Astrocyte (in vitro differentiated cells and primary cell): Measurements from ENCODE around the gene OSBP2. TPM values are rescaled to one million over a fixed set of nuclear protein-coding genes. Genes with fewer than 3 reads are reported as not detected.

Experiments
- DNase-seq: peaks from one replicate; pipeline ENCODE4 v3.0.0-alpha.2; 2010; ENCODE audit warnings: low read depth
- FAIRE-seq: peaks from 2 replicates; lab custom pipeline; 2011; peaks lifted over from hg19 to GRCh38; lab: Jason Lieb, UNC
- H2AFZ ChIP-seq: 2 replicates; pipeline ENCODE4 v1.6.0; 2012; ENCODE audit warnings: low read depth, low read length, inconsistent platforms
- H3K27ac ChIP-seq: 2 replicates; pipeline ENCODE4 v1.5.1; 2011; ENCODE audit warnings: low read depth, low read length, inconsistent platforms
- H3K27me3 ChIP-seq: 2 replicates; pipeline ENCODE4 v1.6.0; 2011; ENCODE audit warnings: low read length, inconsistent platforms; ENCODE audit not compliant: insufficient read depth
- H3K36me3 ChIP-seq: 2 replicates; pipeline ENCODE4 v1.5.1; 2011; ENCODE audit warnings: low read length, inconsistent platforms; ENCODE audit not compliant: insufficient read depth
- H3K4me1 ChIP-seq: 2 replicates; pipeline ENCODE4 v1.5.1; 2011; ENCODE audit warnings: low read length, inconsistent platforms; ENCODE audit not compliant: insufficient read depth
- H3K4me2 ChIP-seq: 2 replicates; pipeline ENCODE4 v1.6.0; 2012; ENCODE audit warnings: low read length, inconsistent platforms
- H3K4me3 ChIP-seq: 2 replicates; pipeline ENCODE4 v1.5.1; 2011; ENCODE audit warnings: low read depth, mild to moderate bottlenecking, low read length, inconsistent platforms; ENCODE audit not compliant: insufficient read depth
- H3K79me2 ChIP-seq: 2 replicates; pipeline ENCODE4 v1.6.0; 2012; ENCODE audit warnings: mild to moderate bottlenecking, low read length, inconsistent platforms; ENCODE audit not compliant: insufficient read depth
- H3K9ac ChIP-seq: 2 replicates; pipeline ENCODE4 v1.6.0; 2012; ENCODE audit warnings: mild to moderate bottlenecking, low read length, inconsistent platforms
- H3K9me3 ChIP-seq: 2 replicates; pipeline ENCODE4 v1.5.1; 2012; ENCODE audit warnings: low read depth, mild to moderate bottlenecking, low read length, inconsistent platforms; ENCODE audit not compliant: insufficient read depth
- H4K20me1 ChIP-seq: 2 replicates; pipeline ENCODE4 v1.6.0; 2012; ENCODE audit warnings: low read length, inconsistent platforms; ENCODE audit not compliant: insufficient read depth
- H3K27ac Mint-ChIP-seq: one replicate; pipeline ENCODE4 v1.8.0; 2021; ENCODE audit warnings: mild to moderate bottlenecking, mixed read lengths; ENCODE audit not compliant: unreplicated experiment
- H3K27me3 Mint-ChIP-seq: one replicate; pipeline ENCODE4 v1.8.0; 2021; ENCODE audit warnings: low read depth, mixed read lengths; ENCODE audit not compliant: unreplicated experiment
- H3K36me3 Mint-ChIP-seq: one replicate; pipeline ENCODE4 v1.8.0; 2021; ENCODE audit warnings: low read depth, mixed read lengths; ENCODE audit not compliant: unreplicated experiment
- H3K4me1 Mint-ChIP-seq: one replicate; pipeline ENCODE4 v1.8.0; 2021; ENCODE audit warnings: low read depth, mixed read lengths; ENCODE audit not compliant: unreplicated experiment
- H3K4me3 Mint-ChIP-seq: one replicate; pipeline ENCODE4 v1.8.0; 2021; ENCODE audit warnings: mild to moderate bottlenecking, moderate library complexity, mixed read lengths; ENCODE audit not compliant: unreplicated experiment
- H3K9me3 Mint-ChIP-seq: one replicate; pipeline ENCODE4 v1.8.0; 2021; ENCODE audit warnings: mild to moderate bottlenecking, mixed read lengths; ENCODE audit not compliant: unreplicated experiment
- CTCF ChIP-seq: IDR thresholded peaks from 2 replicates; pipeline ENCODE4 v1.5.1; 2011; ENCODE audit warnings: low read depth, mild to moderate bottlenecking, inconsistent platforms, low read length, moderate library complexity; ENCODE audit not compliant: insufficient read depth
- EZH2 ChIP-seq: IDR thresholded peaks from 2 replicates; pipeline ENCODE4 v1.6.1; 2012; ENCODE audit warnings: mild to moderate bottlenecking, low read length, inconsistent platforms; ENCODE audit not compliant: insufficient read depth
- total RNA-seq: library from RNA; stranded (reverse); gene quantifications from 2 replicates; pipeline ENCODE4 v1.2.1, GENCODE V29; 2021

Gene OSBP2
- total RNA-seq, 1 donor from 2014 or later, result 0.48 TPM

- H3K4me3 ChIP-seq, result no peak overlapping the region
- H2AFZ ChIP-seq, result no peak overlapping the region
- H3K27me3 Mint-ChIP-seq, result peaks cover 60% of the 10 kb centered on the region
- DNase-seq (no peak), FAIRE-seq (no peak)
- no peaks in the 10 kb centered on the region for H4K20me1 ChIP-seq
- no peaks in the 10 kb centered on the region for H3K9me3 ChIP-seq
- no peak overlapping the region for H3K4me3 Mint-ChIP-seq
- H3K36me3 Mint-ChIP-seq, result peaks cover 2% of the 10 kb centered on the region
- H3K36me3 ChIP-seq, result no peaks in the 10 kb centered on the region
- H3K79me2 ChIP-seq, result no peaks in the 10 kb centered on the region
- peaks cover 24% of the 10 kb centered on the region for H3K4me1 ChIP-seq
- H3K27ac ChIP-seq, result no peak overlapping the region
- no peak overlapping the region for H3K4me2 ChIP-seq
- no peak overlapping the region for H3K9ac ChIP-seq
- H3K4me1 Mint-ChIP-seq, result peaks cover under 1% of the 10 kb centered on the region
- TF ChIP-seq CTCF (no peak), EZH2 (no peak)
- no peak overlapping the region for H3K27ac Mint-ChIP-seq
- peaks cover 10% of the 10 kb centered on the region for H3K9me3 Mint-ChIP-seq
- peaks cover 13% of the 10 kb centered on the region for H3K27me3 ChIP-seq
These were observed 131.2 kb downstream of the OSBP2 start for GRCh38 chr22:30825711-30826505.

- DNase-seq, result no peak
These were observed 132.1 kb downstream of the OSBP2 start for GRCh38 chr22:30826670-30827355.

More at GRCh38 chr22:30826670-30827355, 132.1 kb downstream of the OSBP2 start:
- Histone ChIP-seq H3K27ac (no peak overlapping the region), H4K20me1 (no peaks in the 10 kb centered on the region), H3K4me2 (no peak overlapping the region), H3K36me3 (no peaks in the 10 kb centered on the region), H3K27me3 (peaks cover 13% of the 10 kb centered on the region), H3K4me1 (peaks cover 28% of the 10 kb centered on the region), H3K9me3 (no peaks in the 10 kb centered on the region), H3K79me2 (no peaks in the 10 kb centered on the region), H3K4me3 (no peak overlapping the region), H3K9ac (no peak overlapping the region), H2AFZ (no peak overlapping the region)
- H3K27ac Mint-ChIP-seq, result no peak overlapping the region
- H3K27me3 Mint-ChIP-seq, result peaks cover 51% of the 10 kb centered on the region
- TF ChIP-seq CTCF, result no peak
- no peak for TF ChIP-seq EZH2
- H3K4me1 Mint-ChIP-seq, result peaks cover 2% of the 10 kb centered on the region
- peaks cover 8% of the 10 kb centered on the region for H3K9me3 Mint-ChIP-seq
- FAIRE-seq, result no peak
- peaks cover 3% of the 10 kb centered on the region for H3K36me3 Mint-ChIP-seq
- no peak overlapping the region for H3K4me3 Mint-ChIP-seq
